HepG2 (cell line): ENCODE measurements around the gene ENTPD6. TPM values are rescaled to one million over a fixed set of nuclear protein-coding genes. Genes with fewer than 3 reads are reported as not detected.

Source experiments
- ATF4 ChIP-seq, 2 experiments: fragments of 450-650 bp in 1 of 2; sonication (generic) in 1 of 2; formaldehyde crosslinking; IDR thresholded peaks; 2 replicates each; pipeline versions ENCODE4 v1.5.0 to v1.8.0; 2020 to 2022; ENCODE audit warnings: mild to moderate bottlenecking in 1 of 2, missing genetic modification reagents in 1 of 2
- FOXP1 ChIP-seq, 2 experiments: fragments of 450-650 bp in 1 of 2; IDR thresholded peaks; 2 replicates each; pipeline ENCODE4 v1.6.1; 2017 to 2018; ENCODE audit warnings: antibody characterized with exemption in 1 of 2
- HMGXB3 ChIP-seq: sonication (generic); formaldehyde crosslinking; IDR thresholded peaks from 2 replicates; pipeline ENCODE4 v1.4.0; 2020; ENCODE audit warnings: missing genetic modification reagents, borderline replicate concordance
- HOXA3 ChIP-seq: sonication (generic); formaldehyde crosslinking; IDR thresholded peaks from 2 replicates; pipeline ENCODE4 v1.5.0; 2020; ENCODE audit warnings: missing genetic modification reagents
- KDM5B ChIP-seq: sonication (generic); formaldehyde crosslinking; IDR thresholded peaks from 2 replicates; pipeline ENCODE4 v1.4.0; 2020; ENCODE audit warnings: missing genetic modification reagents, mild to moderate bottlenecking, borderline replicate concordance
- POGK ChIP-seq: sonication (generic); formaldehyde crosslinking; conservative IDR thresholded peaks from 2 replicates; pipeline ENCODE4 v1.8.0; 2022; ENCODE audit warnings: mild to moderate bottlenecking, moderate library complexity, missing genetic modification reagents
- PTBP1 ChIP-seq: fragments of 200-400 bp; formaldehyde crosslinking; IDR thresholded peaks from 2 replicates; pipeline ENCODE4 v1.6.1; 2018; ENCODE audit warnings: low read length, low read depth; ENCODE audit not compliant: poor library complexity, severe bottlenecking
- REXO4 ChIP-seq: sonication (generic); formaldehyde crosslinking; IDR thresholded peaks from 2 replicates; pipeline ENCODE4 v1.8.0; 2022; ENCODE audit warnings: missing genetic modification reagents, mild to moderate bottlenecking, borderline replicate concordance
- SRSF4 ChIP-seq: fragments of 200-400 bp; formaldehyde crosslinking; IDR thresholded peaks from one replicate; pipeline ENCODE4 v1.6.1; 2018; ENCODE audit warnings: mild to moderate bottlenecking, low read depth, low read length, moderate library complexity; ENCODE audit not compliant: poor library complexity, severe bottlenecking
- USF2 ChIP-seq, 2 experiments: sonication (generic) in 1 of 2; formaldehyde crosslinking in 1 of 2; IDR thresholded peaks; 2 replicates each; pipeline versions ENCODE4 v1.5.1 to v1.6.1; 2011 to 2020; ENCODE audit warnings: borderline replicate concordance in 1 of 2, low read depth in 1 of 2, low read length in 1 of 2, mild to moderate bottlenecking in 1 of 2, missing genetic modification reagents in 1 of 2, moderate library complexity in 1 of 2
- ZC3H13 ChIP-seq: sonication (generic); formaldehyde crosslinking; IDR thresholded peaks from 2 replicates; pipeline ENCODE4 v1.8.1; 2023; ENCODE audit warnings: mild to moderate bottlenecking, missing genetic modification reagents, moderate library complexity
- ZNF33A ChIP-seq: sonication (generic); formaldehyde crosslinking; IDR thresholded peaks from 2 replicates; pipeline ENCODE4 v1.5.1; 2020; ENCODE audit warnings: missing genetic modification reagents, mild to moderate bottlenecking, moderate library complexity, borderline replicate concordance
- ZNF644 ChIP-seq: IDR thresholded peaks from 2 replicates; pipeline ENCODE4 v1.6.1; 2016; ENCODE audit warnings: low read depth
- ZNF674 ChIP-seq: sonication (generic); formaldehyde crosslinking; IDR thresholded peaks from 2 replicates; pipeline ENCODE4 v1.5.0; 2020; ENCODE audit warnings: low read depth, mild to moderate bottlenecking, missing genetic modification reagents
- ZNF704 ChIP-seq: sonication (generic); formaldehyde crosslinking; IDR thresholded peaks from 2 replicates; pipeline ENCODE4 v1.8.1; 2023; ENCODE audit warnings: mild to moderate bottlenecking, inconsistent platforms, moderate library complexity, missing genetic modification reagents, borderline replicate concordance
- polyA plus RNA-seq, 8 experiments: library from polyadenylated mRNA; depleted of rRNA in 3 of 8; stranded (reverse) in 7 of 8; unstranded in 1 of 8; fragments of >200 nt; fragmentation: Illumina TruSeq in 4 of 8; extraction: Trizol in 4 of 8; gene quantifications; 2 replicates each; pipeline versions ENCODE4 v1.2.1 to v1.2.3, GENCODE V29; 2011 to 2016; ENCODE audit warnings: low read depth in 4 of 8, missing spikeins in 1 of 8, mixed read lengths in 1 of 8; ENCODE audit not compliant: insufficient read depth in 1 of 8
- total RNA-seq, 5 experiments: library from RNA; depleted of rRNA; stranded (reverse); fragments of >200 nt; fragmentation: Illumina TruSeq; extraction: Trizol; gene quantifications; 2 replicates each; pipeline ENCODE4 v1.2.3, GENCODE V29; 2016; ENCODE audit warnings: low read depth in 1 of 5

ENTPD6 gene
- total and polyA plus RNA-seq, 2 of the 13 experiments (the other 11 are each of a cell fraction or from before 2014, with no cell fraction given) = 164 to 172 TPM

GRCh38 chr20:25247956-25248785 lies 52.7 kb downstream of the ENTPD6 start, which contains the start of gene PYGB (continued):
- TF ChIP-seq HMGXB3 (CRISPR knock-in tag) = peak; percentile 78; the same call in 1 of the 2 replicates
- 0 out of 2 replicates have a peak, but pooled peaks have one; percentile 79 for TF ChIP-seq ZNF674 (CRISPR knock-in tag)
- peak; percentile 94 for TF ChIP-seq KDM5B
- peak; percentile 95 for TF ChIP-seq HOXA3 (CRISPR knock-in tag)
- TF ChIP-seq PTBP1 = peak; percentile 84
- TF ChIP-seq ZC3H13 (CRISPR knock-in tag) = peak; percentile 98
- no peak for TF ChIP-seq ZNF33A (CRISPR knock-in tag)
- peak; percentile 65; the same call in 1 of the 2 replicates for TF ChIP-seq REXO4 (CRISPR knock-in tag)
- TF ChIP-seq POGK (CRISPR knock-in tag) = peak; percentile 99
- TF ChIP-seq USF2 (IDR thresholded peaks at IDR 0.05; ENCODE audit: low read depth, low read length) = no peak
- no peak for TF ChIP-seq USF2 (CRISPR knock-in tag; IDR thresholded peaks at IDR 0.05; ENCODE audit: borderline replicate concordance)
- TF ChIP-seq SRSF4 = no peak
- TF ChIP-seq ZNF704 (CRISPR knock-in tag) = peak; percentile 77; the same call in 1 of the 2 replicates
- TF ChIP-seq ZNF644 (CRISPR knock-in tag) = no peak
- TF ChIP-seq FOXP1 (IDR thresholded peaks at IDR 0.05) = no peak
- TF ChIP-seq FOXP1 (CRISPR knock-in tag; IDR thresholded peaks at IDR 0.05) = no peak
- TF ChIP-seq ATF4 (CRISPR knock-in tag; IDR thresholded peaks at IDR 0.05) = peak in 1 of 2 experiments; percentile 90; a peak in 2 of 4 replicates
